CD4-positive, alpha-beta T cell (primary cell): ENCODE measurements around the gene HDAC4. TPM values are rescaled to one million over a fixed set of nuclear protein-coding genes. Genes with fewer than 3 reads are reported as not detected.

Experiments used
- ATAC-seq: fragments of 200-7000 bp; cut with Tn5 transposase; one replicate; pipeline ENCODE4 v1.10.0; 2022; ENCODE audit warnings: mild to moderate bottlenecking; ENCODE audit not compliant: poor library complexity
- CTCF ChIA-PET: fragments of 350-600 bp; sonication (Branson Sonifier 250); formaldehyde crosslinking; loops from one replicate; lab custom pipeline; 2021; ENCODE audit warnings: antibody characterized with exemption, inconsistent platforms; lab: Charles Lee
- POLR2A ChIA-PET: fragments of 350-600 bp; sonication (Branson Sonifier 250); formaldehyde crosslinking; loops from one replicate; lab custom pipeline; 2021; ENCODE audit warnings: antibody characterized with exemption, inconsistent platforms; lab: Charles Lee
- DNase-seq, 14 experiments: peaks; one replicate each; pipeline ENCODE4 v3.0.0-alpha.2; 2013 to 2020; ENCODE audit warnings: mixed read lengths in 2 of 14
- H3K27ac ChIP-seq, 2 donors: one replicate each; pipeline versions ENCODE4 v1.5.1 to v1.7.0; 2013; ENCODE audit warnings: low read length in 2 of 2, low read depth in 1 of 2, mild to moderate bottlenecking in 1 of 2
- H3K27me3 ChIP-seq, 2 experiments: 1 replicate in 1 of 2; 2 replicates in 1 of 2; pipeline versions ENCODE4 v1.6.1 to v1.7.0; 2013; ENCODE audit warnings: low read length in 2 of 2, control low read depth in 1 of 2, mild to moderate bottlenecking in 1 of 2, moderate library complexity in 1 of 2; ENCODE audit not compliant: insufficient read depth in 2 of 2, control insufficient read depth in 1 of 2
- H3K36me3 ChIP-seq: one replicate; pipeline ENCODE4 v1.6.1; 2013; ENCODE audit warnings: low read length, control low read depth; ENCODE audit not compliant: insufficient read depth
- H3K4me1 ChIP-seq: one replicate; pipeline ENCODE4 v1.6.1; 2013; ENCODE audit warnings: low read length, control low read depth; ENCODE audit not compliant: insufficient read depth
- H3K4me3 ChIP-seq: one replicate; pipeline ENCODE4 v1.5.1; 2013; ENCODE audit warnings: mild to moderate bottlenecking, low read length, moderate library complexity
- H3K9me3 ChIP-seq, 2 experiments: 1 replicate in 1 of 2; 2 replicates in 1 of 2; pipeline versions ENCODE4 v1.6.1 to v1.7.0; 2013; ENCODE audit warnings: low read length in 2 of 2, mild to moderate bottlenecking in 2 of 2, control low read depth in 1 of 2, moderate library complexity in 1 of 2; ENCODE audit not compliant: control insufficient read depth in 1 of 2, insufficient read depth in 1 of 2
- H3K27ac Mint-ChIP-seq: one replicate; pipeline ENCODE4 v1.8.0; 2020; ENCODE audit warnings: mixed read lengths
- H3K27me3 Mint-ChIP-seq: one replicate; pipeline ENCODE4 v1.8.0; 2021; ENCODE audit warnings: mixed read lengths
- H3K36me3 Mint-ChIP-seq: one replicate; pipeline ENCODE4 v1.8.0; 2021; ENCODE audit warnings: low read depth, mixed read lengths
- H3K4me1 Mint-ChIP-seq: one replicate; pipeline ENCODE4 v1.8.0; 2021; ENCODE audit warnings: low read depth, mixed read lengths
- H3K4me3 Mint-ChIP-seq: one replicate; pipeline ENCODE4 v1.8.0; 2020; ENCODE audit warnings: mild to moderate bottlenecking, mixed read lengths
- H3K9me3 Mint-ChIP-seq: one replicate; pipeline ENCODE4 v1.8.0; 2020; ENCODE audit warnings: mixed read lengths
- intact Hi-C, 2 experiments: fragments of 100-400 bp; cut with DNase I in 1 of 2; cut with micrococcal nuclease in 1 of 2; formaldehyde crosslinking; loops; one replicate each; pipeline versions ENCODE4 v1.15.1 to v1.9.0; 2023 to 2025; cut with DNase I, micrococcal nuclease
- total RNA-seq, 174 experiments: library from RNA in 2 of 174; stranded (reverse) in 2 of 174; gene quantifications; one replicate each; pipeline ENCODE4 v1.2.3 and lab custom pipeline; 2021 to 2026
- TF ChIP-seq, protein P1 (sequence below): fragments of 200-600 bp; IDR thresholded peaks from one replicate; pipeline ENCODE4 v1.8.0; 2022; ENCODE audit warnings: antibody characterized with exemption, mild to moderate bottlenecking

The HDAC4 gene
- total RNA-seq, 2 experiments from 2014 or later = 45.3 to 49.2 TPM

DNA sequence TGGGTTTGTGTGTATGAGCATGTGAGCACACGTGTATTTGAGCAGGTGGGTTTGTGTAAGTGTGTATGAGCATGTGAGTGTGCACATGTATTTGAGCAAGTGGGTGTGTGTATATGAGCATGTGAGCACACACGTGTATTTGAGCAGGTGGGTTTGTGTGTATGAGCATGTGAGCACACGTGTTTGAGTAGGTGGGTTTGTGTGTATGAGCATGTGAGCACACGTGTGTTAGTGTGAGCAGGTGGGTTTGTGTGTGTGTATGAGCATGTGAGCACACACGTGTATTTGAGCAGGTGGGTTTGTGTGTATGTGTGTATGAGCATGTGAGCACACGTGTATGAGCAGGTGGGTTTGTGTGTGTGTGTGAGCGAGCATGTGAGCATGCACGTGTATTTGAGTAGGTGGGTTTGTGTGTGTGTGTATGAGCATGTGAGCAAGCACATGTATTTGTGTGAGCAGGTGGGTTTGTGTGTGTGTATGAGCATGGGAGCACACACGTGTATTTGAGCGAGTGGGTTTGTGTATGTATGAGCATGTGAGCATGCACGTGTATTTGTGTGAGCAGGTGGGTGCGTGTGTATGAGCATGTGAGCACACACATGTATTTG, 383.2 kb downstream of the HDAC4 start:
- Histone ChIP-seq H3K27me3 (peaks cover 4 to 11% of the 10 kb centered on the region in 2 experiments), H3K36me3 (no peaks in the 10 kb centered on the region), H3K27ac (no peak overlapping the region), H3K4me1 (no peaks in the 10 kb centered on the region), H3K9me3 (peaks cover 0 to 10% of the 10 kb centered on the region in 2 experiments), H3K4me3 (no peak overlapping the region)
- H3K4me1 Mint-ChIP-seq = no peaks in the 10 kb centered on the region
- H3K27me3 Mint-ChIP-seq = peaks cover 12% of the 10 kb centered on the region
- TF ChIP-seq, protein P1, sequence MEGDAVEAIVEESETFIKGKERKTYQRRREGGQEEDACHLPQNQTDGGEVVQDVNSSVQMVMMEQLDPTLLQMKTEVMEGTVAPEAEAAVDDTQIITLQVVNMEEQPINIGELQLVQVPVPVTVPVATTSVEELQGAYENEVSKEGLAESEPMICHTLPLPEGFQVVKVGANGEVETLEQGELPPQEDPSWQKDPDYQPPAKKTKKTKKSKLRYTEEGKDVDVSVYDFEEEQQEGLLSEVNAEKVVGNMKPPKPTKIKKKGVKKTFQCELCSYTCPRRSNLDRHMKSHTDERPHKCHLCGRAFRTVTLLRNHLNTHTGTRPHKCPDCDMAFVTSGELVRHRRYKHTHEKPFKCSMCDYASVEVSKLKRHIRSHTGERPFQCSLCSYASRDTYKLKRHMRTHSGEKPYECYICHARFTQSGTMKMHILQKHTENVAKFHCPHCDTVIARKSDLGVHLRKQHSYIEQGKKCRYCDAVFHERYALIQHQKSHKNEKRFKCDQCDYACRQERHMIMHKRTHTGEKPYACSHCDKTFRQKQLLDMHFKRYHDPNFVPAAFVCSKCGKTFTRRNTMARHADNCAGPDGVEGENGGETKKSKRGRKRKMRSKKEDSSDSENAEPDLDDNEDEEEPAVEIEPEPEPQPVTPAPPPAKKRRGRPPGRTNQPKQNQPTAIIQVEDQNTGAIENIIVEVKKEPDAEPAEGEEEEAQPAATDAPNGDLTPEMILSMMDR = no peak
- no peaks in the 10 kb centered on the region for H3K9me3 Mint-ChIP-seq
- H3K4me3 Mint-ChIP-seq = no peak overlapping the region
- POLR2A ChIA-PET = no interaction called here
- ATAC-seq = no peak
- H3K36me3 Mint-ChIP-seq = no peaks in the 10 kb centered on the region
- intact Hi-C loops = no loop called here
- DNase-seq = no peak
- CTCF ChIA-PET = no interaction called here
- no peak overlapping the region for H3K27ac Mint-ChIP-seq

DNA sequence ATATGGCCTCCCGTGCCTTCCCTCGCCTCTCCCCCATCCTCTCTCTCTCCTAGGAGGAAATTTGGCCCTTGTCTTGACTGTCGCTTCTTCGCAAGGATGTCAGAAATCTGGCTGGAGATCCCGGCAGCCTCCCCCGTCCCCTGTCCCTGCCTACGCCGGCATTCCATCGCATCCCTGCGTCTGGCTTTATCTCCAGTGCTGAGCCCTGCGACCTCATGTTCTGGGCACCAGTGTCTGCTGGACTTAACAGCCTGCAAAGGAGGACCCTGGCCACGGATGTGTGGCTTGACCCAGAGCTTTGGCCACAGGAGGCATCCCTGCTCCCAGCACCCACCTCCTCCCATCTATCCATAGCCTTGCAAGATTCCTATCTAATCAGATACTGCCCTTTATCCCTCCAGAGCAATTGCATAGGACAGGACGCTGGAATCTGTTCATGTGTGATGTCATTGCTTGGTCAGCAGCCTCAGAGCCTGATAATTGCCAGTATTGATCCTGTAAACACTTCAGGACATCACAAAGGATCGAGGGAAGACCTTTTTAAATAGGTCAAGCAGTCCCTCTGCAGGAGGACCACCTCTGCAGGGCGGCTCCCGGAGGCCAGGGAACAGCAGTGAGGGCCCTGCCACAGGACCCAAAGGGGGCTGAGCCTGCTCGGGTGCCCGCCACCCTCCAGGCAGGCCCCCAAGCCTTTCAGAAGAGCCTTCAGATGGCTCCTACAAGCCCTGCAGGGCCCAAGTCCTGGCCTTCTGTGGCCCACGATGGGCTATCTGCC, 384.7 kb downstream of the HDAC4 start:
- CTCF ChIA-PET = no interaction called here

DNA sequence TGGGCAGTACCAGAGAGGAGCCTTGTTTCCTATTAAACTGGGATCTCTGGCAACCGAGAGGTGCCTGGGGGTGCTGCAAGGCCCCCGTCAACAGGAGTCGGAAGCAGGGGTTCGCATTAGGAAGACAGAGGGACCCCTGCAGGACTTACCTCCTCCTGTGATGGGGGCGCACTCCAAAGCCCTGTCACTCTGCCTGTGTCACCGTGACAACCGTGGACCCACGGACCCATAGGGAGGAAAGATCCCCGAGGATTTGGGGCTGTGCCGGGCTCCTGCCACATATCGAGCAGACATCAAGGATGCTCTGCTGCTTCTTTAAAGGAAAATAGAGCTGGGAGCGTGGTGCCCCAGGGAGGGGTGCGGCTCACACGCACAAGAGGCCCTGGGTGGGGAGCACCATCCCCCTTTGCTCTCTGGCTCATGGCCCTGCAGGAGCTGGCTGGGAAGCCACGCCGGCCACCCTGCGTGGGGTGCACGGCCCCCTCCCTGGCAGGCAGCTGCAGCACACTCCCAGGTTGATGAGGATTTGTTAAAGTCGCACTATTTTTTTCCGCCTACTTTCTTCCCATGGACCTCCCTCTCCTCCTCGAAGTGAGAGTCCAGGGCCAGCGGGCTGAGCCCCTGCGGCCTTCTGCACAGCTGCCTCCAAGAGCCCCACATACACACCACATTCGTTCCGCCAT, 385.5 kb downstream of the HDAC4 start:
- no peak overlapping the region for H3K4me3 ChIP-seq
- peaks cover 0 to 14% of the 10 kb centered on the region in 2 experiments for H3K9me3 ChIP-seq
- peaks cover 10 to 18% of the 10 kb centered on the region in 2 experiments for H3K27me3 ChIP-seq
- Mint-ChIP-seq H3K9me3 (no peaks in the 10 kb centered on the region), H3K36me3 (no peaks in the 10 kb centered on the region), H3K4me1 (no peaks in the 10 kb centered on the region), H3K27me3 (peaks cover 17% of the 10 kb centered on the region), H3K4me3 (no peak overlapping the region), H3K27ac (no peak overlapping the region)
- ChIA-PET POLR2A (no interaction called here), CTCF (no interaction called here)
- TF ChIP-seq, protein P1 = no peak
- ATAC-seq (no peak), DNase-seq (peak in 1 of 14 experiments; percentile 12)
- no peaks in the 10 kb centered on the region for H3K4me1 ChIP-seq
- H3K36me3 ChIP-seq = no peaks in the 10 kb centered on the region
- no peak overlapping the region for H3K27ac ChIP-seq
- intact Hi-C loops = no loop called here

More for the DNA sequence above, 384.7 kb downstream of the HDAC4 start:
- no peaks in the 10 kb centered on the region for H3K4me1 Mint-ChIP-seq
- Histone ChIP-seq H3K9me3 (peaks cover 0 to 14% of the 10 kb centered on the region in 2 experiments), H3K36me3 (no peaks in the 10 kb centered on the region), H3K4me1 (no peaks in the 10 kb centered on the region), H3K27me3 (peaks cover 11 to 18% of the 10 kb centered on the region in 2 experiments), H3K4me3 (no peak overlapping the region), H3K27ac (no peak overlapping the region)
- H3K4me3 Mint-ChIP-seq = no peak overlapping the region
- POLR2A ChIA-PET = no interaction called here
- no peak for ATAC-seq
- no peak overlapping the region for H3K27ac Mint-ChIP-seq
- no peaks in the 10 kb centered on the region for H3K9me3 Mint-ChIP-seq
- peaks cover 17% of the 10 kb centered on the region for H3K27me3 Mint-ChIP-seq
- H3K36me3 Mint-ChIP-seq = no peaks in the 10 kb centered on the region
- intact Hi-C loops = no loop called here
- TF ChIP-seq, protein P1 = no peak
- DNase-seq = no peak
